GM23338 (cell line): ENCODE data around the gene SNORC. TPM values are rescaled to one million over a fixed set of nuclear protein-coding genes. Genes with fewer than 3 reads are reported as not detected.
A peak's percentile ranks its signal among the peaks of the same experiment; 100 is the strongest.

Experiments
- ATAC-seq: fragments of 200-7000 bp; cut with Tn5 transposase; 3 replicates; pipeline ENCODE4 v1.9.1; 2020
- DNase-seq: peaks from one replicate; pipeline ENCODE4 v3.0.0-alpha.2; 2015; ENCODE audit warnings: low spot score
- H2AFZ ChIP-seq: fragments of 200-600 bp; sonication (generic); 2 replicates; pipeline ENCODE4 v1.8.0; 2016; ENCODE audit warnings: antibody characterized with exemption, mild to moderate bottlenecking, moderate library complexity
- H3F3A ChIP-seq: fragments of 200-600 bp; sonication (generic); replicated peaks from 2 replicates; pipeline ENCODE4 v1.8.0; 2017; ENCODE audit warnings: antibody characterized with exemption, mixed run types, low read depth
- H3K27ac ChIP-seq: fragments of 200-600 bp; sonication (generic); 2 replicates; pipeline ENCODE4 v1.6.1; 2016; ENCODE audit warnings: low read depth
- H3K27me3 ChIP-seq: fragments of 200-600 bp; sonication (generic); 2 replicates; pipeline ENCODE4 v1.8.0; 2016; ENCODE audit warnings: mild to moderate bottlenecking, mixed run types, moderate library complexity; ENCODE audit not compliant: insufficient read depth
- H3K36me3 ChIP-seq: fragments of 200-600 bp; sonication (generic); 2 replicates; pipeline ENCODE4 v1.8.0; 2016; ENCODE audit warnings: mild to moderate bottlenecking; ENCODE audit not compliant: insufficient read depth
- H3K4me1 ChIP-seq: fragments of 200-600 bp; sonication (generic); 2 replicates; pipeline ENCODE4 v1.8.0; 2016; ENCODE audit warnings: mild to moderate bottlenecking, moderate library complexity; ENCODE audit not compliant: insufficient read depth
- H3K4me2 ChIP-seq: fragments of 200-600 bp; sonication (generic); 2 replicates; pipeline ENCODE4 v1.7.1; 2017; ENCODE audit warnings: mixed run types
- H3K4me3 ChIP-seq: fragments of 200-600 bp; sonication (generic); 2 replicates; pipeline ENCODE4 v1.6.1; 2016; ENCODE audit warnings: mixed run types
- H3K79me2 ChIP-seq: fragments of 200-600 bp; sonication (generic); replicated peaks from 2 replicates; pipeline ENCODE4 v1.8.0; 2017; ENCODE audit warnings: mild to moderate bottlenecking; ENCODE audit not compliant: insufficient read depth
- H3K9me2 ChIP-seq: fragments of 200-600 bp; sonication (generic); 2 replicates; pipeline ENCODE4 v1.8.0; 2017; ENCODE audit not compliant: insufficient read depth
- H4K20me1 ChIP-seq: fragments of 200-600 bp; sonication (generic); replicated peaks from 2 replicates; pipeline ENCODE4 v1.8.0; 2017; ENCODE audit warnings: mild to moderate bottlenecking; ENCODE audit not compliant: insufficient read depth
- H3K27ac Mint-ChIP-seq: 2 replicates; pipeline ENCODE4 v1.8.0; 2020; ENCODE audit warnings: inconsistent platforms, mild to moderate bottlenecking, moderate library complexity, mixed read lengths
- H3K27me3 Mint-ChIP-seq: 3 replicates; pipeline ENCODE4 v1.8.0; 2022; ENCODE audit warnings: low read depth, mild to moderate bottlenecking, moderate library complexity, mixed read lengths, inconsistent platforms; ENCODE audit not compliant: insufficient read depth, poor library complexity
- H3K36me3 Mint-ChIP-seq: 3 replicates; pipeline ENCODE4 v1.8.0; 2021; ENCODE audit warnings: low read depth, mild to moderate bottlenecking, inconsistent platforms, moderate library complexity, mixed read lengths
- H3K4me1 Mint-ChIP-seq: 3 replicates; pipeline ENCODE4 v1.8.0; 2020; ENCODE audit warnings: mild to moderate bottlenecking, inconsistent platforms, mixed read lengths
- H3K4me3 Mint-ChIP-seq: 3 replicates; pipeline ENCODE4 v1.8.0; 2021; ENCODE audit warnings: moderate library complexity, mild to moderate bottlenecking, inconsistent platforms, mixed read lengths
- H3K9me3 Mint-ChIP-seq: 3 replicates; pipeline ENCODE4 v1.8.0; 2020; ENCODE audit warnings: moderate library complexity, mild to moderate bottlenecking, inconsistent platforms, mixed read lengths
- JUNB ChIP-seq: IDR thresholded peaks from one replicate; pipeline ENCODE4 v1.6.1; 2016; ENCODE audit warnings: antibody characterized with exemption; ENCODE audit not compliant: unreplicated experiment
- POLR2AphosphoS5 ChIP-seq: IDR thresholded peaks from 2 replicates; pipeline ENCODE4 v1.6.1; 2016; ENCODE audit warnings: antibody characterized with exemption, low read depth
- REST ChIP-seq: IDR thresholded peaks from one replicate; pipeline ENCODE4 v1.6.1; 2018; ENCODE audit warnings: antibody characterized with exemption; ENCODE audit not compliant: unreplicated experiment
- ZNF114 ChIP-seq: fragments of 250-450 bp; sonication (Bioruptor Pico); IDR thresholded peaks from 2 replicates; pipeline ENCODE4 v1.5.0; 2020; ENCODE audit warnings: mild to moderate bottlenecking, moderate library complexity
- ZNF331 ChIP-seq: fragments of 250-450 bp; sonication (Bioruptor Pico); IDR thresholded peaks from 2 replicates; pipeline ENCODE4 v1.5.0; 2020; ENCODE audit warnings: low read depth, mild to moderate bottlenecking, moderate library complexity
- polyA plus RNA-seq: library from polyadenylated mRNA; unstranded; fragments of >200 nt; fragmentation: Nextera tagmentation; extraction: Ambion mirVana; gene quantifications from 2 replicates; pipeline ENCODE4 v1.2.1, GENCODE V29; 2016
- total RNA-seq: library from RNA; depleted of rRNA; stranded (reverse); fragments of >200 nt; shearing (Covaris generic); gene quantifications from 2 replicates; pipeline ENCODE4 v1.2.3, GENCODE V29; 2014

SNORC gene
- total and polyA plus RNA-seq, 2 experiments from 2014 or later, result 0.80 to 1.6 TPM

GRCh38 chr2:232900811-232901735, 31.0 kb downstream of the SNORC start:
- Mint-ChIP-seq H3K4me1 (peaks cover 10% of the 10 kb centered on the region; the same call in 2 of the 3 replicates), H3K9me3 (peaks cover 5% of the 10 kb centered on the region; the same call in 1 of the 3 replicates), H3K27ac (no peak overlapping the region), H3K27me3 (peaks cover 6% of the 10 kb centered on the region), H3K36me3 (no peaks in the 10 kb centered on the region), H3K4me3 (peak overlapping the region; percentile 32; the same call in 1 of the 3 replicates)
- H3K27ac ChIP-seq, result no peak overlapping the region
- peak; percentile 89 for ATAC-seq
- no peaks in the 10 kb centered on the region for H3K36me3 ChIP-seq
- H3K79me2 ChIP-seq, result no peaks in the 10 kb centered on the region
- H3K4me2 ChIP-seq, result peak overlapping the region; percentile 26; the same call in 1 of the 2 replicates
- no peaks in the 10 kb centered on the region for H3K27me3 ChIP-seq
- peak; percentile 66 for DNase-seq
- 0 out of 2 replicates have a peak, but pooled peaks cover 3% of the 10 kb centered on the region for H3F3A ChIP-seq
- TF ChIP-seq ZNF331 (CRISPR knock-in tag) (no peak), REST (no peak)
- H2AFZ ChIP-seq, result peak overlapping the region; percentile 43; the same call in 1 of the 2 replicates
- peaks cover 7% of the 10 kb centered on the region for H3K4me1 ChIP-seq
- 0 out of 2 replicates have a peak overlapping the region, but pooled peaks have one; percentile 23 for H3K4me3 ChIP-seq
- H4K20me1 ChIP-seq, result no peaks in the 10 kb centered on the region
- H3K9me2 ChIP-seq, result no peaks in the 10 kb centered on the region

- no peaks in the 10 kb centered on the region for H3K36me3 Mint-ChIP-seq
- DNase-seq (no peak), ATAC-seq (peak; percentile 50)
- no peak overlapping the region for H3K27ac ChIP-seq
- H2AFZ ChIP-seq, result 0 out of 2 replicates have a peak overlapping the region, but pooled peaks have one; percentile 43
- H4K20me1 ChIP-seq, result no peaks in the 10 kb centered on the region
- 0 out of 2 replicates have a peak, but pooled peaks cover 3% of the 10 kb centered on the region for H3F3A ChIP-seq
- peaks cover 6% of the 10 kb centered on the region for H3K27me3 Mint-ChIP-seq
- H3K4me3 Mint-ChIP-seq, result no peak overlapping the region
- no peaks in the 10 kb centered on the region for H3K27me3 ChIP-seq
- H3K9me3 Mint-ChIP-seq, result peaks cover 5% of the 10 kb centered on the region; the same call in 1 of the 3 replicates
- no peaks in the 10 kb centered on the region for H3K36me3 ChIP-seq
- no peaks in the 10 kb centered on the region for H3K9me2 ChIP-seq
- H3K4me3 ChIP-seq, result no peak overlapping the region
- H3K4me1 ChIP-seq, result peaks cover 7% of the 10 kb centered on the region
- no peaks in the 10 kb centered on the region for H3K79me2 ChIP-seq
- H3K27ac Mint-ChIP-seq, result no peak overlapping the region
- no peak overlapping the region for H3K4me2 ChIP-seq
- peaks cover 10% of the 10 kb centered on the region; the same call in 2 of the 3 replicates for H3K4me1 Mint-ChIP-seq
- TF ChIP-seq POLR2AphosphoS5 (no peak), JUNB (no peak), ZNF331 (CRISPR knock-in tag) (no peak), REST (no peak), ZNF114 (CRISPR knock-in tag) (no peak)
Measured at GRCh38 chr2:232901736-232902578, 31.9 kb downstream of the SNORC start.
